DMS114 treated with DMSO at 0.1 percent for 48 hours (cell line): Measurements from ENCODE around the gene TDRD5.
"Not testable (repeated sequence)": the region's sequence is repeated elsewhere in the genome, so short reads cannot be mapped to it uniquely, and the experiment has no call there.

ENCODE experiments used
- DNase-seq: peaks from one replicate; lab custom pipeline; 2025; ENCODE audit not compliant: unreplicated experiment; lab: John Stamatoyannopoulos, UW

Gene TDRD5

DNA sequence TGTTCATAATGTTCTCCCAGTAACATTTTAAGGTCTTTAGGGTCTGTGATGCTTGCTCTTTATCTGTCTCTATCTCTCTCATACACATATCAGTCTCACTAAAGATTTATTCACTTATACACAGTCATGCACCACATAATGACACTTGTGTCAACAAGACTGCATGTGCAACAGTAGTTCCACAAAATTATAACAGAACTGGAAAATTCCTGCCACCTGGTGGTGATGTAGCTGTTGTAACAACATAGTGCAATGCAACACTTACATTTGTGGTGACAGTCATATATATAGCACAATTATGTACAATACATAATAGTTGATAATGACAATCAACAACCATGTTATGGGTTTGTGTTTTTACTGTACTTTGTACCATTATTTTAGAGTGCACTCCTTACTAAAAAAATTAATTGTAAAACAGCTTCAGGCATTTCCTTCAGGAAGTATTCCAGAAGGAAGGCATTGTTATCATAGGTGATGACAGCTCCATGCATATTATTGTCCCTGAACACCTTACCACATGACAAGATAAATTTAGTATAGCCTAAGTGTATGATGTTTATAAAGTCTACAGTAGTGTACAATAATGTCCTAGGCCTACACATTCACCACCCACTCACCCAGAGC is 8.1 kb downstream of the TDRD5 start:
- DNase-seq: peak; percentile 18

DNA sequence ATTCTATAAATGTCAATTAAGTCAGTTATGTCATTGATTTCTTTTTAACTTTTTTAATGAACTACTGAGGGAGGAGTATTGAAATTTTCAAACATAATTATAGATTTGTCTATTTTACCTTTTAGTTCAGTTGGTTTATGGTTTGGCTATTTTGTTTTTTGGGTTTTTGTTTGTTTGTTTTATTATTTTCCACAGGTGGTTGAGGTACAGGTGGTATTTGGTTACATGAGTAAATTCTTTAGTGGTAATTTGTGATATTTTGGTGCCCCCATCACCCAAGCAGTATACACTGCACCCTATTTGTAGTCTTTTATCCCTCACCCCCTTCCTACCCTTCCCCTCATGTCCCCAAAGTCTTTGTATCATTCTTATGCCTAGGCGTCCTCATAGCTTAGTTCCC is 9.5 kb downstream of the TDRD5 start:
- DNase-seq: no peak

GRCh38 chr1:179612361-179612760 is 20.7 kb downstream of the TDRD5 start:
- no peak for DNase-seq

- no peak for DNase-seq
These were observed 39.1 kb downstream of the TDRD5 start for GRCh38 chr1:179630719-179631118.

DNA sequence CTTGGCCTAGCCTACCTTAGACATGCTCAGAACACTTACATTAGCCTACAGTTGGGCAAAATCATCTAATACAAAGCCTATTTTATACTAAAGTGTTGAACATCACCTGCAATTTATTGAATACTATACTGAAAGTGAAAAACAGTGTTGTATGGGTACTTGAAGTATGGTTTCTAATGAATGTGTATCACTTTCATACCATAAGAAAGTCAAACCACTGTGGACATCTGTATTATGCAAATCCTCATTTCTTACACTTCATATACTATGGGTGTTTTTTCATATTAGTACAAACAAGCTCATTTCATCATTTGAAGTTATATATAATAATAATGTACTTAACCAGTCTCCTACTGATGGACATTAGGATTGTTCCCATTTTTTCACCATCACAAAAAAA is 41.2 kb downstream of the TDRD5 start:
- DNase-seq: no peak

DNA sequence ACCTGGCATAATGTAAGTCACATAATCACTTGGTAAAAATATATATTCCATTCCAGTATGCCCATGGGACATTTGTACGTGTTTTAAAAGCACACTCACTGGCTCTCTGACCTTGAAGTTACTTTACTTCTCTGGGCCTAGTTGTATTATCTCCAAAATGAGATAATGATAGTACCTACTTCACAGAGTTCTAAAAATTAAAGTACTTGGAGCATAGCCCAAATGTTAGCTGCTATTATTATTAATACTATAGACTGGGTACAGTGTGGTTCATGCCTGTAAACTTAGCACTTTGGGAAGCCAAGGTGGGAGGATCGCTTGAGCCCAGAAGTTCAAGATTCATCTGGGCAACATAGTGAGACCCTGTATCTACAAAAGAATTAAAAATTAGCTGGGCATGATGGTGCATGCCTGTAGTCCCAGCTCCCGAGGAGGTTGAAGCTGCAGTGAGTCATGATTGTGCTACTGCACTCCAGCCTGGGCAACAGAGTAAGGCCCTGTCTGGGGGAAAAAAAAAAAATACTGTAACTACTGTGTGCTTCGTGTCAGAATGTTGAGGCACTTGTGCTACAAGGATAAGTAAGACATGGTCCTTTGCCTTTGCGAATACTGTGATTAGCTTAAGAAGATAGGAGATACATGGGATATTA is 45.7 kb downstream of the TDRD5 start:
- DNase-seq: no peak

DNA sequence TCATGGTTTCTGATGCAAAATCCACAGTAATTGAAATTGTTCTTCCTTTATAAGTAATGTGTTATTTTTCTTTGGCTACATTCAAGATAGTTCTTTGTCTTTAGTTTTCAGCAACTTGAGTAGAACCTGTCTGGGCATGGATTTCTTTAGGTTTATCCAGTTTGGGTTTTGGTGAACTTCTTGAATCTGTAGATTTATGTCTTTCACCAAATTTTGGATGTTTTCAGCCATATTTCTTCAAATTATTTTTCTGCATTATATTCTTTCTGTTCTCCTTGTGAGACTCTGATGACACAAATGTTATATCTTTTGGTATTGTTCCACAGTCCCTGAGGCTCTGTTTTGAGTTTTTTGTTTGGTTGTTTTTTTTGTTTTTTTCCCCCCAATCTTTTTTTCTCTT is 69.4 kb downstream of the TDRD5 start:
- no peak for DNase-seq

DNA sequence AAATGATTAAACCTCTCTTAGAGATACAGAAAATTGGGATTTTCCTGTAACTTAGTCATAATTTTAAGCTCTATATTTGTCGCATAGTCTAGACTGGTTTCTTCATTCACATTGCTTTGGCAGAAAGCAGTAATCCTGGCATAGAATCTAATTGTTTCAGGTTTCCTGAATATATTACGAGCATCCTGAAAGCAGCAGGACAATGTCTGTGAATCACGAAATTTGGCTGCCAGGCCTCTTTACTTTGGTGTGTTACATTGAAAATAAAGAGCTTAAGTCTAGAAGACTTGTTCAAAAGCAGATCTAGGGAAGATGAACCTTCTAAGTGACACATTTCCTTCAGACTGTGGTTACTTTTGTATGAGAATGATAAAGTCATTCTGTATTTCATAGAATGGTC is 72.2 kb downstream of the TDRD5 start:
- no peak for DNase-seq

DNA sequence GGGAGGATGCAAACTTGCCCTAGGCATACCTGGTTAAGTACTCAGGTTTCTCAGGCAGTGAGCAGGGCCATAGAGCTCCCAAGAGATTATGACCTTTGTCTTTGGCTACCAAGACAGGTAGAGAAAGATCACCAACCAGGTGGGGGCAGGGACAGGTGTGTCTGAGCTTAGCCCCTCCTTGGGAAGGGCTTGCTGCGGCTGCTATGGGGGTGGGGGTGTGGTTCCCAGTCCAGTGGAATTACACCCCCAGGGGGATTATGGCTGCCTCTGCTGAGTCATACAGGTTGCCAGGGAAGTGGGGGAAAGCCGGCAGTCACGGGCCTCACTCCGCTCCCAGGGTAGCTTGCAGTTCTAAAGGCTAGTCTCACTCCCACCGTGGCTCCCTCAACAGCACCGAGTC is 86.2 kb downstream of the TDRD5 start:
- no peak for DNase-seq

DNA sequence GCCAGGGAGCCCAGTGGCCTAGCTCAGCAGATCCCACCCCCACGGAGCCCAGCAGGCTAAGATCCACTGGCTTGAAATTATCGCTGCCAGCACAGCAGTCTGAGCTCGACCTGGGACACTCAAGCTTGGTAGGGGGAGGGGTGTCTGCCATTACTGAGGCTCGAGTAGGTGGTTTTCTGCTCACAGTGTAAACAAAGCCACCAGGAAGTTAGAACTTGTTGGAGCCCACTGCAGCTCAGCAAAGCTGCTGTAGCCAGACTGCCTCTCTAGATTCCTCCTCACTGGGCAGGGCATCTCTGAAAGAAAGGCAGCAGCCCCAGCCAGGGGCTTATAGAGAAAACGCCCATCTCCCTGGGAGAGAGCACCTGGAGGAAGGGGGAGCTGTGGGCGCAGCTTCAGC is 102.9 kb downstream of the TDRD5 start:
- DNase-seq: not testable (repeated sequence)

DNA sequence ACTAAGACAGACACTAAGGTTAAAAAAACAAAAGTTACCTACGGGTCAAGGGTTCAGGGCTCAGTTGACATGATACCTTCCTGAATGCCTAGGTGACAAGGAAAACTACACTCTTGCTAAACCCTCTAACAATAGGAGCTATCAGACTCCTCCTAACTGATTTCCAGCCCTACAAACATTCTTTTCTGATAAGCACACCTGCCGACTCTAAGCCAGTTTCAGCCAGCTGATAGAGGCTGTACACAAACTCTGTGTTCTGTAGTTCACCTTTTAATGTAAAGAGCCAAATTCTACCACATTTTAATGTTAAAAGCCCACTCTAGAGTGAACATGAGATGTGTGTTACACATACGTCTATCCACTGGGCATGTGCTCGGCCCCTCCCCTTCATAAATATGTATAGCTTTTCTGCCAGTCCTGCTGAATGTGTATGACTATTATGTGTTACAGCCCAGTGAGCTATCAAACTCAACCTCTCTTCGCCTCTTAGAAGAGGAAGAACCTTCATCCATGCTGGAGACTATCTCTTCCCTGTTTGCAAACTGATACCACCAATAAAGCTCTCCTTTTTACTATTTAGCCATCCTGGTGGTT is 111.4 kb downstream of the TDRD5 start:
- no peak for DNase-seq

DNA sequence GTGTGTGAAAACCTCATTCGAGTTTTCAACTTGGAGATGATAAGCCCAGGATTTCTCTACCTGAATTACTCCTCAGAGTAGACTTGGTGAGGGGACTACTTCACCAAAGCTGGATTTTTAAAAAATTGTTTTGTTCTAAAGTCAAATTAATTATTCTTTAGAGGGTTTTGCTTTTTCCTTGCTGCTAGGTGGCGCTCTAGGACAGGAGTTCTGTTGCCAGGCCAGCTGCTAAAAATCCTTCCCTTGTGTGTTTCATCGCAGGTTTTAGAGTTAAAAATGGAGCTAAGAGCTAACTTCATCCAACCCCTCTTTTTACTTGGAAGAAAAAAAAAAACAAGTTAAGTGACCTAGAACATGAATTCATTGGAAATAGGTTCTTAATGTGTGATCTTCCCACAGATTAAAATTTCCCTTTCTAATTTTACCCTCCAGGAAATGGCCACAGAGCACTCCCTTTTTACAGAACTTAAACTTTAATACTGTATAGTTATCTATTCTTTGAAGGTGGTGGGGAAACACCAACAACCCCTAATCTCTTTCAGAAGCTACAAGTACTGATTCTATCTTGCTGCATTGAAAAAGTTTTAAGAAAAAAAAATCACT is 114.8 kb downstream of the TDRD5 start:
- DNase-seq: peak; percentile 60

DNA sequence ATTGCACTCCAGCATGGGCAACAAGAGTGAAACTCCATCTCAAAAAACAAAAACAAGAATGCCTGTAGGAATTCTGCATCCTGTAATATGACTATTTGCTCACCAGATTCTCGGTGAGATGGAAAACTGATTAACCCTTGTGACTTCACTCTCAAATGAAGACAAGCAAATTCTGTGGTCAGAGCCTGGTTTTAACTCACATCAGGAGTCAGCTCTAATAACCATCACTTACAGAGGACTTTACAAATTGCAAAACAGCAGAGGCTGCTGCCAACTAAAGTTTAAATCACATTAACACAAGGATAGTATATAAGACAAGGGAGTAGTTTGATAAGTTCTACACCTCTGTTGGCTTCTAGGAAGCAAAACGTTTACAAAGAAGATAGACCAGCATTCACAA is 115.8 kb downstream of the TDRD5 start:
- DNase-seq: no peak

DNA sequence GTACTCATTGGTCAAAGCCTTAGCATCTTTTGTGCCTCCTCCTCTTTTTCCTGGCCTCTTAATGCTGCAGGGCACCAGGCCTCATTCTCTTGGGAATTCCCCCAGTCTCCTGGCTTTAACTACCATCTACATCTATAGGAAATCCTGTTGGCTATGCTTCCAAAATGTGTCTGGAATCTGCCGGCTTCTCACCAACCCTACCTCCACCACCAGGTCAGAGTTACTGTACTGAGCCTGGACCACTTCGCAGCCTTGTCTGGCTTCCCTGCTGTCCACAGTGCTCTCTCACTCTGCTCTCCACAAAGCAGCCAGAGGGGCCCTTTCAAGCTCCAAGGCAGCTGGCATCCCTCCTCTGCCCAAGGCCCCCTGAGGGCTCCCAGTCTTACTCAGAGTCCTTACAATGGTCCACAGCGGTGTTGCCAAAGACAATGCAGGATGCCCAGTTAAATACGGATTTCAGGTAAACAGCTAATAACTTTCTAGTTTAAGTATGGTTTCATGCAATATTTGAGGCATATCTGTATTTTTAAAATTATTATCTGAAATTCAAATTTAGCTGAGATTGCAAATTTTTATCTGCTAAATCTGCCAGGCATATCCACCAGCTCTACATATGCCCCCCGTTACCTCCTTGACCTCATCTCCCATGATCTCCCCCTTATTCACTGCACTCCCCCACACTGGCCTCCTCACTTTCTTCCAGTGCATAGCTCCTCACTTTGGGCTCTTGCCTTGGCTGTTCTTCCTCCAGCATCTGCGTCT is 117.0 kb downstream of the TDRD5 start:
- no peak for DNase-seq

GRCh38 chr1:179709841-179710329 is 118.3 kb downstream of the TDRD5 start:
- no peak for DNase-seq

DNA sequence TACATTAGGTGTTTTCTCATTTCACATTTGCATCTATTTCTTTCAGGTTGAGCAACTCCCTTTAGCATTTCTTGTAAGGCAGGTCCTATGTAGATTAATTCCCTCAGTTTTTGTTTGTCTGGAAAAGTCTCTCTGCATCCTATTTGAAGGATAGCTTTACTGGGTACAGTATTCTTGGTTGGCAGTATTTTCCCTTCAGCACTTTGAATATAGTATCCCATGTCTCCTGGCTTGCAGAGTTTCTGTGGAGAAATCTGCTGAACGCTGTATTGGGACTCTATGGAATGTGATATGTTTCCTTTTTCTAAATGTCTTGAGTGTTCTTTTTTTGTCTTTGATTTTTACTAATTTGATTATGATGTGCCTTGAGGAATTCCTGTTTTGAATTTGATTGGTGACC is 122.5 kb downstream of the TDRD5 start:
- DNase-seq: no peak

- no peak for DNase-seq
These were observed 123.0 kb downstream of the TDRD5 start for GRCh38 chr1:179714623-179715022.

DNA sequence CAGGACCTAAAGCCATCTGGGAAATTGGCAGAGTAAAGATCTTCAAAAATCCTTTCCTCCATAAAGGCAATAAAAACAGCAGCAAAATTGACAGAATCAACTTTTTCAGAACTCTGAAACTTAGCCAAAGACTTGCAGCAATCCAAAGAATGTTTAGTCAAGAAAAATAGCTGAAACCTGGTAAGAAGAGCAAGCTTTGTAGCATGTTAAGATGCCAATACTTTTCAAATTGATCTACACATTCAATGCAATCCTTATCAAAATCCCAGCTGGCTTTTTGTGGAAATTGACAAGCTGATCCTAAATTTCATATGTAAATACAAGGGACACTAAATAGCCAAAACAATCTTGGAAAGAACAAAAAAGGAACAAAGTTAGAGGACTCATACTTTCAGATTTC is 127.6 kb downstream of the TDRD5 start:
- DNase-seq: no peak

- no peak for DNase-seq
These were observed 136.6 kb downstream of the TDRD5 start for GRCh38 chr1:179728271-179728670.

- no peak for DNase-seq
These were observed 138.2 kb downstream of the TDRD5 start for GRCh38 chr1:179729881-179730280.

DNA sequence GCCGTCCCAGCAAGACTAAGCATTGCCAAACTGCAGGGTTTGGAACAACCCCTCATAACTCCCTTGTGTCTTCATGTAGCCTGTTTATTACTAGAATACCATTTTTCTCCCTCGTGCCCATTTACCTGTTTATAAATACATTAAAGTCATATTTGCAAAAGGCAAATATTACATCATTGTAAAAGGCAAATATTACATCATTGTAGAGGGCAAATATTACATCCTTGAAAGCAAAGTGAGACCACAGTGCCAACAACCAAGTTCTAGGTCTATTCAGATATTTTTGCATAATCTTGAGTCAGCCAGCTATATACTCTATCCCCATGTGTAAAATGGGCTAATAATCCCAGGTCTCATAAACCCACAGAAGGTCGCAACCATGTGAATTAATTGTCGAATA is 140.0 kb downstream of the TDRD5 start:
- no peak for DNase-seq
